ENCODE measurements around the gene RTEL1. TPM values are rescaled to one million over a fixed set of nuclear protein-coding genes. Genes with fewer than 3 reads are reported as not detected.
A peak's percentile ranks its signal among the peaks of the same experiment; 100 is the strongest.

Gene RTEL1
- total RNA-seq, 1 experiment from 2014 or later: 58.0 TPM

DNA sequence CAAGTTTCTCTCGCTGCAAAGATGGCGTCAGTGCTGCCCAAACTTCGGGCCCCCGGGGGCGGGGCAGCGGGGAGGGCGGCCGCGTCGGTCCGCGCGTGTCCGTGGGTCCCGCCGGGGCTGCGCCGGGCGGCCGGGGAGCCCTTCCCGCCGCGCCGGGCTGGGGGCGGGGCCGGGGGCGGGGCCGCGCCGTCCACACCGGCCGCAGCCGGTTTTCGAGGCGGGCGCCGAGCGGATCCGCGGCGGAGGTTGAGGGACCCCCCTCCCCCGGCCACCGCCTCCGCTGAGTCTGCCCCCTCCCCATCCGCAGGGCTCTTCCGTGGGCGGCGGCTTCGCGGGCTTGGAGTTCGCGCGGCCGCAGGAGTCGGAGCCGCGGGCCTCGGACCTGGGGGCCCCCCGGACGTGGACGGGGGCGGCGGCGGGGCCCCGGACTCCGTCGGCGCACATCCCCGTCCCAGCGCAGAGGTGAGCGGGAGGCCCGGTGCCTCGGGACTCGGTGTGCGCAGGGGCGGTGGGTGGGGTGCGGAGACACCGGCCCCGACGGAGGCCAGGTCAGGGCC lies 82.0 kb downstream of the RTEL1 start:
- BruUV-seq (replicated peaks): no TSS peak
- H3K4me3 ChIP-seq (replicated peaks in 1 of 2; ENCODE audit: low read depth in 1 of 2, low read length in 2 of 2): peak overlapping the region; percentile 76 to 85
- H3K27me3 ChIP-seq (ENCODE audit: insufficient read depth, low read length): no peaks in the 10 kb centered on the region
- POLR2A ChIA-PET: interaction anchor here (1.6 to 1.7 kb wide), 2 partner anchors 32 to 125 kb away, joined by 6 to 12 read pairs; partner anchors contain the start of genes ARFRP1, TPD52L2 and ZGPAT
- peak overlapping the region; percentile 89 for H3K9ac ChIP-seq (ENCODE audit: low read length)
- no peak for TF ChIP-seq ELF1 (IDR thresholded peaks at IDR 0.05; ENCODE audit: borderline replicate concordance, low read depth)
- no peak for TF ChIP-seq EZH2phosphoT487 (IDR thresholded peaks at IDR 0.05; ENCODE audit: borderline replicate concordance)
- TF ChIP-seq TCF7L2 (IDR thresholded peaks at IDR 0.05; ENCODE audit: borderline replicate concordance, extremely low read depth, insufficient read depth, insufficient read length): no peak
- no peak for TF ChIP-seq POLR2A (IDR thresholded peaks at IDR 0.05; ENCODE audit: borderline replicate concordance, extremely low read depth, insufficient read depth, insufficient read length)
- no peak for TF ChIP-seq SIN3A (IDR thresholded peaks at IDR 0.05; ENCODE audit: low read depth)
- TF ChIP-seq SRF (IDR thresholded peaks at IDR 0.05; ENCODE audit: low read depth): no peak
- TF ChIP-seq, protein P1, sequence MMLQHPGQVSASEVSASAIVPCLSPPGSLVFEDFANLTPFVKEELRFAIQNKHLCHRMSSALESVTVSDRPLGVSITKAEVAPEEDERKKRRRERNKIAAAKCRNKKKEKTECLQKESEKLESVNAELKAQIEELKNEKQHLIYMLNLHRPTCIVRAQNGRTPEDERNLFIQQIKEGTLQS (IDR thresholded peaks at IDR 0.05): no peak
- TF ChIP-seq EGR1 (IDR thresholded peaks at IDR 0.05; ENCODE audit: low read depth): no peak
- no peak for TF ChIP-seq EZH2 (IDR thresholded peaks at IDR 0.05)
- TF ChIP-seq SP1 (IDR thresholded peaks at IDR 0.05; ENCODE audit: low read depth): no peak
- no peak for TF ChIP-seq FOSL1 (IDR thresholded peaks at IDR 0.05; ENCODE audit: low read depth)
- TF ChIP-seq, protein P2, sequence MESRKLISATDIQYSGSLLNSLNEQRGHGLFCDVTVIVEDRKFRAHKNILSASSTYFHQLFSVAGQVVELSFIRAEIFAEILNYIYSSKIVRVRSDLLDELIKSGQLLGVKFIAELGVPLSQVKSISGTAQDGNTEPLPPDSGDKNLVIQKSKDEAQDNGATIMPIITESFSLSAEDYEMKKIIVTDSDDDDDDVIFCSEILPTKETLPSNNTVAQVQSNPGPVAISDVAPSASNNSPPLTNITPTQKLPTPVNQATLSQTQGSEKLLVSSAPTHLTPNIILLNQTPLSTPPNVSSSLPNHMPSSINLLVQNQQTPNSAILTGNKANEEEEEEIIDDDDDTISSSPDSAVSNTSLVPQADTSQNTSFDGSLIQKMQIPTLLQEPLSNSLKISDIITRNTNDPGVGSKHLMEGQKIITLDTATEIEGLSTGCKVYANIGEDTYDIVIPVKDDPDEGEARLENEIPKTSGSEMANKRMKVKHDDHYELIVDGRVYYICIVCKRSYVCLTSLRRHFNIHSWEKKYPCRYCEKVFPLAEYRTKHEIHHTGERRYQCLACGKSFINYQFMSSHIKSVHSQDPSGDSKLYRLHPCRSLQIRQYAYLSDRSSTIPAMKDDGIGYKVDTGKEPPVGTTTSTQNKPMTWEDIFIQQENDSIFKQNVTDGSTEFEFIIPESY (IDR thresholded peaks at IDR 0.05; ENCODE audit: extremely low read depth, insufficient replicate concordance, low read length): no peak
- TF ChIP-seq RAD21 (IDR thresholded peaks at IDR 0.05; ENCODE audit: low read depth): no peak
- TF ChIP-seq, protein P3, sequence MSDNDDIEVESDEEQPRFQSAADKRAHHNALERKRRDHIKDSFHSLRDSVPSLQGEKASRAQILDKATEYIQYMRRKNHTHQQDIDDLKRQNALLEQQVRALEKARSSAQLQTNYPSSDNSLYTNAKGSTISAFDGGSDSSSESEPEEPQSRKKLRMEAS (IDR thresholded peaks at IDR 0.05): no peak; the same call in 1 of the 2 replicates
- H3K4me2 ChIP-seq (ENCODE audit: low read length): peak overlapping the region; percentile 78
- H3K36me3 ChIP-seq (ENCODE audit: control insufficient read depth in 1 of 2, insufficient read depth in 2 of 2, low read length in 2 of 2): peaks cover 3 to 23% of the 10 kb centered on the region in 2 experiments; a peak in 2 of 4 replicates
- CTCF ChIA-PET: interaction anchor here (1.0 to 1.6 kb wide), 3 partner anchors 32 to 241 kb away, joined by 3 to 4 read pairs (median 4); partner anchors contain the start of genes ARFRP1, PRPF6 and ZGPAT
- intact Hi-C loops (cut with micrococcal nuclease): no loop called here
- no peaks in the 10 kb centered on the region for H4K20me1 ChIP-seq (ENCODE audit: insufficient read depth)
- peaks cover 18% of the 10 kb centered on the region for H3K79me2 ChIP-seq (ENCODE audit: insufficient read depth, low read length)
- DNase-seq (ENCODE audit: low read depth, low spot score): no peak
- H3K4me1 ChIP-seq (ENCODE audit: control insufficient read depth in 1 of 2, insufficient read depth in 2 of 2, low read length in 2 of 2): peaks cover 20 to 50% of the 10 kb centered on the region in 2 experiments; a peak in 3 of 4 replicates
- H3K9me2 ChIP-seq (ENCODE audit: insufficient read depth): no peaks in the 10 kb centered on the region
- H3K9me3 ChIP-seq (ENCODE audit: control insufficient read depth in 1 of 2, insufficient read depth in 1 of 2, low read depth in 1 of 2, low read length in 2 of 2): no peaks in the 10 kb centered on the region
- RAD21 ChIA-PET (ENCODE audit: low non-redundant PET in 1 of 2, low total read pairs in 2 of 2, uncharacterized antibody in 2 of 2, unreplicated experiment in 2 of 2): no interaction called here
- H3K27ac ChIP-seq (ENCODE audit: low read depth, low read length): peak overlapping the region; percentile 96
- H2AFZ ChIP-seq (ENCODE audit: low read depth, low read length, poor library complexity, severe bottlenecking): no peak overlapping the region
- ATAC-seq: peak; percentile 21

All from HCT116 (cell line).